GM10266 (cell line): ENCODE measurements around the gene MAP3K20.

ENCODE experiments used
- DNase-seq: peaks from one replicate; pipeline ENCODE4 v3.0.0; 2012; ENCODE audit errors: extremely low spot score
- CTCF ChIP-seq: IDR thresholded peaks from 2 replicates; pipeline ENCODE4 v1.5.1; 2012; ENCODE audit warnings: mild to moderate bottlenecking, low read depth; ENCODE audit not compliant: control insufficient read depth, insufficient read depth; ENCODE audit errors: missing control alignments

The MAP3K20 gene

DNA sequence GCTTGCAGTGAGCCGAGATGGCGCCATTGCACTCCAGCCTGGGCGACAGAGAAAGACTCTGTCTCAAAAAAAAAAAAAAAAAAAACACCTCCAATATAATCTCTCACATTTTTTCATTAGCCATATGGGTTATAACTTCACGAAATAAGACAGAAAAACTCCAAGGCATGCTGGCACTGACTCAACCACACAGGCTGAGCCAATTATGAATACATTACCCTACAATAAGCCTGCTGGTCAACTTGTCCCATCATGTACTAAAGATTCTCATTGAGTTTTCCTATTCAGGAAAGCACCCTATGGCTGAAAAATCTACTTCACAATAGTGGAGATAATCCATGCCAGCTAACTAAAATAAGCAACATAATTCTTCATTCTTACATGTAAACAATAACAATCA lies 12.8 kb upstream of the MAP3K20 start:
- no peak for TF ChIP-seq CTCF
- no peak for DNase-seq

DNA sequence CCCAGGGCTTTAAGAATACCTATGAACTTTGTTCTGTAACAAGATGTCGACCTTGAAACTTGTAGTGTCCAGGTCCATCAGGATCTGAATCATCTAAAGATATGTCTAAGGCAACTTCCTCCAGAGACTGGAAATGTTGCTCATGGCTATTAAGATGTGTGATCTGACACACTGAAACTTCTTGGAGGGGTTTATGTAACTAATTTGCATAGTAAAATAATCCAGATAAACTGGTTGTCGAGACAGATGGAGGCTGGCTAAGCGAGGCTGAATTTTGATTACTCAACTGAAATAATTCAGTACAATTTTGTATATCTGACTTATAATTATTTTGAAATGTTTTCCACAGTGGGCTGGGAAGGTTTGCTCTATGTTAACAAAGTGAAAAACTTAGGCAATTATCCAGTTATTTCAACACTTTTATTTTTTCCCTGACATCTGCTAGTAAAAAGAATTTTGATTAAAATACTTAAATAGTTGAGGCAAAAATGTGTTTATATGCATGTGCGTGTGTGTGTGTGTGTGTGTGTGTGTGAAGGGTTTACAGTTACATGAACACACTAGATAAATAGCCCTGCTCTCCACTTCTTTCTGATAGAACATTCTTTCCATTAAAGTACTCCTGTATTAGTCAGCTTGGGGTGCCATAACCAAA lies 11.4 kb upstream of the MAP3K20 start:
- no peak for DNase-seq
- TF ChIP-seq CTCF: no peak

DNA sequence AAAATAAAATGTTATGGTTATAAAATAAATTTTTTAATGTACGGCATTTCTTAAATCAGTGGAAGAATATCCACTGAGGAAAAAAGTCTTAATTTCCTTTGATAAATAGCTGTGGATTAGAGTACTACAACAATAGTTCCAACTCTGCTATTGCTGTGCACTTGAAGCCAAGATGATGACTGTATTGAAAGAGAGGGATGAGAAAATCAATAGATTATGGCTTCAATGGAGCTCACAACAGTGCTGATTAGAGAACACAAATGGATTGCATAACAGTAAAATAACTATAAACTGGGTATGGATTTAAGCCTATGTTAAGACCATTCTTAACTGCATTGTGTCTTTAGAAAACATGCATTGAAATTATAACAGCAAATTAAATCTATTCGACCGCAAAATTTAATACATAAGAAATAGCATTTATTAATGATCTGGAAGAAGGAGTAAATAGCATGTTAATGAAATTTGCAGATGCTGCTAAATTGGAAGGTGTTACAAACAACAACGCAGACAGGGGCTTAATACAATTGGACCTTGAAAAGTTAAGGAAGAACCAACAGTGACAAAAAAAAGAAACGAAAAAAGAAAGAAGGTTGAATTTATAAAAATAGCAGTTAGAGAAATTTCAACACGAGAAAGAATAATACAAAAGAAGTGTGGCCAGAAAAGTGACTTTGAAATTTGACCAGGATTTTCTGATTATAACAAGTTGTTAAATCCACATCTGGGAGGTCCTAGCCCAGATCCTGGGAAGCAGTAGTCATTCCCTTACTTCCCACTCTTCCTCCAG lies 8.6 kb upstream of the MAP3K20 start:
- TF ChIP-seq CTCF: no peak
- no peak for DNase-seq

DNA sequence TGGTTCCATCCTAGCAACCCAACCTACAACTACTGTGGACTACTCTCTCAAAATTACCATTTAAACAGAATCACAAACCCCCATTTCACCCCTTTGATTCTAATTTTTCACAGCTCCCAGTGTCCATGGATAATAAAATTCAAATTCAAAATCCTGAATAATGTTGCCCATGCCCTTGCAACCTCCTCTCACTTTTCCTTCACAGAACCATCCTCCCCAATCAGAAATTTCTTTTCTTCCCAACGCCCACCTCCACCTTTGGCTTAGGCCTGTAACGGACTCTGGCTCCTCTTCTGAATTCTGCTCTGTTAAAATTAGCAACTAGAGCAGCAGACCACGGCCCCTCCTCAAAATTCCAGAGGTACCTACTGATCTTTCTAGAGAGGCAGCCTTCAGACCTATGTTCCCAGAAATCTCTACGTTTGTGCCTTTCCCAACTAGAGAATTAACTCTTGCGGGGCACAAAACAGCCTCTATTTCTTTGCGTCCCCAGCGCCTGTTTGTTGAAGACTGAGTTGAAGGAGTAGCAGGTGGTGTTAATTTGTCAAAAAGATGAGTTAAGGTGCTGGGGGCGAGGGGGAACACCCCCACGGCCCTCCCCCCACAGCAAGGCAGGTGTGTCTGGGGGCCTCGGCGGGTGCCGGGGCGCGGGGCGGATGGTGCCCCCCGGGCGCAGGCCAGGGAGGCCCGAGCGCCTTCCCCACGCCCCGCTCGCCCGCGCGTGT lies 428 bp upstream of the MAP3K20 start:
- no peak for DNase-seq
- TF ChIP-seq CTCF: no peak

DNA sequence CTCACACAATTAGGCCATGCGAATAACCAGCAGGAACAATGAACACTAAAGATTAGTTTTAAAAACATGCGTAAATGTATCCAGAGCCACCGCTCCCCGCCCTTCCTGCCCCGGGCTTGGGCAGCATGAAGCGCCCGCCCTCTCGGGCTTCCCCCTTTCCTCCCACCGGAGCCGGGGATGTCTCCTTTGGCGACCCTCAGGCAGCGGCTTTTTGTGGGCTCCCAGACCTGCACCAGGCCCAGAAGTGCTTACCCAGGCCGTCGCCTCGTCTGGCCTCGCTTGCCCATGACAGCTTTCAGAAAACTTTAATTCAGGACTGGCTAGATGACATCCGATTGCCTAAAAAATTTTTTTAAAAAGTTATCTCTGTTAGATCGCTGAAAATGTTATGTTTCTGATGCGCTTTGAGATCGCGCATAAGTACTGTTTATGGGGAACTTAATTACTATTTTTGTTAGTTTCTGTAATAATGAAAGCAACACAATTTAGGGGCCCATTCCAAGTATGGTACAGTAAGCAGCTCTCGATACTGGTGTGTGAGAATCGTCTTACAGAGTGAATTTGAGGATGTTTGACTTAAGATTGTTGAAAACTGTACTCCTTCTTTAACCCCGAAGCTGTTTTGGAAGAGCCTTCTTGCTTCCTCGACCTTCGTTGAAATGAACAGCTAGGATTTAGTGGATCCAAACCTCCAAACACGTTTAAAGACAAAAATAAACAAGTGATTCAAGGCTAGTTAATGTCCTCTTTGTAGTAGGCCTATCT lies 1.1 kb downstream of the MAP3K20 start:
- DNase-seq: peak; percentile 42
- TF ChIP-seq CTCF: no peak

GRCh38 chr2:173077506-173078177 lies 2.0 kb downstream of the MAP3K20 start:
- DNase-seq: no peak
- TF ChIP-seq CTCF: no peak
